NCI-H774 (cell line): Measurements from ENCODE around the gene CCNY.
"Not testable (repeated sequence)": the region's sequence is repeated elsewhere in the genome, so short reads cannot be mapped to it uniquely, and the experiment has no call there.

ENCODE experiments used
- DNase-seq: peaks from one replicate; lab custom pipeline; 2025; lab: John Stamatoyannopoulos, UW

CCNY gene

GRCh38 chr10:35384265-35384868 lies 48.1 kb downstream of the CCNY start:
- no peak for DNase-seq

GRCh38 chr10:35386594-35387174 lies 50.4 kb downstream of the CCNY start:
- DNase-seq = peak; percentile 36

GRCh38 chr10:35387768-35388167 lies 51.5 kb downstream of the CCNY start:
- no peak for DNase-seq

- no peak for DNase-seq
Measured at GRCh38 chr10:35388197-35388596, 51.9 kb downstream of the CCNY start.

- DNase-seq = no peak
Measured at GRCh38 chr10:35388682-35389081, 52.4 kb downstream of the CCNY start.

- DNase-seq = no peak
Measured at GRCh38 chr10:35390161-35390840, 54.0 kb downstream of the CCNY start.

GRCh38 chr10:35390843-35391152 lies 54.5 kb downstream of the CCNY start:
- no peak for DNase-seq

GRCh38 chr10:35391153-35391953 lies 55.0 kb downstream of the CCNY start:
- no peak for DNase-seq

GRCh38 chr10:35391954-35392262 lies 55.6 kb downstream of the CCNY start:
- no peak for DNase-seq

GRCh38 chr10:35392482-35393228 lies 56.3 kb downstream of the CCNY start:
- no peak for DNase-seq

GRCh38 chr10:35394411-35394851 lies 58.1 kb downstream of the CCNY start:
- DNase-seq = no peak

- DNase-seq = no peak
Measured at GRCh38 chr10:35394934-35395333, 58.6 kb downstream of the CCNY start.

- DNase-seq = no peak
Measured at GRCh38 chr10:35396560-35397434, 60.5 kb downstream of the CCNY start.

- no peak for DNase-seq
Measured at GRCh38 chr10:35397953-35398352, 61.6 kb downstream of the CCNY start.

- no peak for DNase-seq
Measured at GRCh38 chr10:35398355-35398754, 62.0 kb downstream of the CCNY start.

GRCh38 chr10:35398908-35399307 lies 62.6 kb downstream of the CCNY start:
- DNase-seq = no peak

GRCh38 chr10:35399414-35400009 lies 63.2 kb downstream of the CCNY start:
- DNase-seq = no peak

GRCh38 chr10:35400595-35401268 lies 64.4 kb downstream of the CCNY start:
- DNase-seq = no peak

- DNase-seq = not testable (repeated sequence)
Measured at GRCh38 chr10:35403491-35403890, 67.2 kb downstream of the CCNY start.

- DNase-seq = not testable (repeated sequence)
Measured at GRCh38 chr10:35404077-35404476, 67.8 kb downstream of the CCNY start.
